Caco-2 (cell line): ENCODE measurements around the gene KRTAP19-5. TPM values are rescaled to one million over a fixed set of nuclear protein-coding genes. Genes with fewer than 3 reads are reported as not detected.
A peak's percentile ranks its signal among the peaks of the same experiment; 100 is the strongest.

ENCODE experiments used
- BruUV-seq: library from RNA; stranded (reverse); fragments of 400-500 nt; replicated peaks from 2 replicates; lab custom pipeline; 2021; lab: Mats Ljungman, UMichigan
- CTCF ChIA-PET: fragments of 300-600 bp; sonication (Branson Sonifier 250); formaldehyde crosslinking; loops from one replicate; lab custom pipeline; 2022; ENCODE audit warnings: antibody characterized with exemption; lab: Charles Lee
- POLR2A ChIA-PET: fragments of 300-600 bp; sonication (Branson Sonifier 250); formaldehyde crosslinking; loops from one replicate; lab custom pipeline; 2022; ENCODE audit warnings: antibody characterized with exemption; lab: Charles Lee
- DNase-seq, 2 experiments: peaks; one replicate each; pipeline versions ENCODE4 v3.0.0 to v3.0.0-alpha.2; 2020 to 2022
- H3K27me3 ChIP-seq: replicated peaks from 2 replicates; pipeline ENCODE4 v1.6.0; 2011; ENCODE audit warnings: low read length; ENCODE audit not compliant: control insufficient read depth, insufficient read depth
- H3K36me3 ChIP-seq: 2 replicates; pipeline ENCODE4 v1.5.1; 2011; ENCODE audit warnings: low read length; ENCODE audit not compliant: control insufficient read depth, insufficient read depth
- H3K4me1 ChIP-seq: fragments of 250-450 bp; sonication (Bioruptor Pico); 2 replicates; pipeline ENCODE4 v1.5.1; 2020; ENCODE audit warnings: mild to moderate bottlenecking
- H3K4me3 ChIP-seq: 2 replicates; pipeline ENCODE4 v1.5.1; 2011; ENCODE audit warnings: low read depth, mild to moderate bottlenecking, control low read depth, low read length
- H3K9me3 ChIP-seq: fragments of 250-450 bp; sonication (Bioruptor Pico); 2 replicates; pipeline ENCODE4 v1.5.1; 2020; ENCODE audit warnings: mild to moderate bottlenecking, moderate library complexity
- H3K27ac Mint-ChIP-seq: one replicate; pipeline ENCODE4 v1.8.0; 2022; ENCODE audit warnings: mixed read lengths; ENCODE audit not compliant: unreplicated experiment
- H3K27me3 Mint-ChIP-seq: one replicate; pipeline ENCODE4 v1.8.0; 2022; ENCODE audit warnings: mixed read lengths; ENCODE audit not compliant: insufficient read depth, unreplicated experiment
- H3K36me3 Mint-ChIP-seq: one replicate; pipeline ENCODE4 v1.8.0; 2022; ENCODE audit warnings: mild to moderate bottlenecking, mixed read lengths; ENCODE audit not compliant: insufficient read depth, unreplicated experiment
- H3K4me1 Mint-ChIP-seq: one replicate; pipeline ENCODE4 v1.8.0; 2022; ENCODE audit warnings: low read depth, mixed read lengths; ENCODE audit not compliant: unreplicated experiment
- H3K4me3 Mint-ChIP-seq: one replicate; pipeline ENCODE4 v1.8.0; 2022; ENCODE audit warnings: mild to moderate bottlenecking, moderate library complexity, mixed read lengths; ENCODE audit not compliant: unreplicated experiment
- H3K9me3 Mint-ChIP-seq: one replicate; pipeline ENCODE4 v1.8.0; 2022; ENCODE audit warnings: mixed read lengths; ENCODE audit not compliant: unreplicated experiment
- CTCF ChIP-seq, 2 experiments: fragments of 200-600 bp in 1 of 2; IDR thresholded peaks; 1 replicate in 1 of 2; 2 replicates in 1 of 2; pipeline versions ENCODE4 v1.5.1 to v1.8.0; 2011 to 2022; ENCODE audit warnings: antibody characterized with exemption in 1 of 2, control low read depth in 1 of 2, inconsistent platforms in 1 of 2, low read depth in 1 of 2, low read length in 1 of 2, mild to moderate bottlenecking in 1 of 2, moderate library complexity in 1 of 2; ENCODE audit not compliant: insufficient read depth in 1 of 2, severe bottlenecking in 1 of 2, unreplicated experiment in 1 of 2
- intact Hi-C: fragments of 100-400 bp; cut with micrococcal nuclease; formaldehyde crosslinking; loops from one replicate; pipeline ENCODE4 v1.10.0; 2022; ENCODE audit not compliant: unreplicated experiment
- total RNA-seq: library from RNA; stranded (reverse); gene quantifications from 2 replicates; pipeline ENCODE4 v1.2.3, GENCODE V29; 2022

The KRTAP19-5 gene
- total RNA-seq, 1 experiment from 2014 or later: not detected

- POLR2A ChIA-PET: no interaction called here
- H3K27ac Mint-ChIP-seq: no peak overlapping the region
- BruUV-seq: no TSS peak
- intact Hi-C loops: no loop called here
- CTCF ChIA-PET: no interaction called here
- TF ChIP-seq CTCF (IDR thresholded peaks at IDR 0.05; ENCODE audit: insufficient read depth in 1 of 2, low read depth in 1 of 2, low read length in 1 of 2, severe bottlenecking in 1 of 2, unreplicated experiment in 1 of 2): no peak
- no peaks in the 10 kb centered on the region for H3K4me1 Mint-ChIP-seq
- H3K9me3 ChIP-seq: no peaks in the 10 kb centered on the region
- no peak for DNase-seq
- H3K9me3 Mint-ChIP-seq: no peaks in the 10 kb centered on the region
- H3K36me3 Mint-ChIP-seq: no peaks in the 10 kb centered on the region
- H3K4me3 Mint-ChIP-seq: no peak overlapping the region
- H3K4me1 ChIP-seq: no peaks in the 10 kb centered on the region
- H3K27me3 ChIP-seq: no peaks in the 10 kb centered on the region
- H3K4me3 ChIP-seq: no peak overlapping the region
- peaks cover 9% of the 10 kb centered on the region for H3K27me3 Mint-ChIP-seq
- no peaks in the 10 kb centered on the region for H3K36me3 ChIP-seq
Observed at GRCh38 chr21:30478004-30478403, 23.9 kb downstream of the KRTAP19-5 start.

GRCh38 chr21:30468900-30469714 lies 32.8 kb downstream of the KRTAP19-5 start:
- DNase-seq: no peak
- Mint-ChIP-seq H3K36me3 (no peaks in the 10 kb centered on the region), H3K4me1 (peaks cover 7% of the 10 kb centered on the region), H3K4me3 (no peak overlapping the region), H3K27ac (no peak overlapping the region), H3K27me3 (peaks cover 7% of the 10 kb centered on the region), H3K9me3 (no peaks in the 10 kb centered on the region)
- ChIA-PET POLR2A (no interaction called here), CTCF (no interaction called here)
- Histone ChIP-seq H3K4me3 (no peak overlapping the region), H3K36me3 (no peaks in the 10 kb centered on the region), H3K27me3 (no peaks in the 10 kb centered on the region), H3K9me3 (no peaks in the 10 kb centered on the region), H3K4me1 (no peaks in the 10 kb centered on the region)
- no peak for TF ChIP-seq CTCF (IDR thresholded peaks at IDR 0.05; ENCODE audit: insufficient read depth in 1 of 2, low read depth in 1 of 2, low read length in 1 of 2, severe bottlenecking in 1 of 2, unreplicated experiment in 1 of 2)
- intact Hi-C loops: no loop called here
- BruUV-seq: no TSS peak

- no peaks in the 10 kb centered on the region for H3K4me1 Mint-ChIP-seq
- H3K27me3 Mint-ChIP-seq: peaks cover 3% of the 10 kb centered on the region
- intact Hi-C loops: loop anchor here (1.0 kb wide), 1 partner anchor 122 kb away; no protein-coding TSS in a partner anchor
- H3K27me3 ChIP-seq: no peaks in the 10 kb centered on the region
- TF ChIP-seq CTCF (IDR thresholded peaks at IDR 0.05; ENCODE audit: insufficient read depth in 1 of 2, low read depth in 1 of 2, low read length in 1 of 2, severe bottlenecking in 1 of 2, unreplicated experiment in 1 of 2): peak; percentile 34 to 62
- no peak overlapping the region for H3K27ac Mint-ChIP-seq
- H3K4me3 Mint-ChIP-seq: no peak overlapping the region
- DNase-seq: peak in 1 of 2 experiments; percentile 14
- no peaks in the 10 kb centered on the region for H3K9me3 Mint-ChIP-seq
- no peaks in the 10 kb centered on the region for H3K36me3 ChIP-seq
- no peaks in the 10 kb centered on the region for H3K4me1 ChIP-seq
- no TSS peak for BruUV-seq
- H3K4me3 ChIP-seq: no peak overlapping the region
- CTCF ChIA-PET: interaction anchor here (0.6 to 0.7 kb wide), 2 partner anchors 122 to 247 kb away, joined by 3 to 4 read pairs; partner anchors contain the start of gene CLDN8
- no peaks in the 10 kb centered on the region for H3K9me3 ChIP-seq
- no peaks in the 10 kb centered on the region for H3K36me3 Mint-ChIP-seq
- POLR2A ChIA-PET: no interaction called here
Observed at GRCh38 chr21:30463713-30464112, 38.2 kb downstream of the KRTAP19-5 start.

Other genes with a start within 250 kb of the KRTAP19-5 start
- gene KRTAP24-1, start 219.2 kb downstream of the KRTAP19-5 start, total RNA-seq: not detected in 2 replicates
- gene KRTAP25-1, start 212.6 kb downstream of the KRTAP19-5 start, total RNA-seq: not detected in 2 replicates
- gene KRTAP26-1, start 181.8 kb downstream of the KRTAP19-5 start, total RNA-seq: not detected in 2 replicates
- gene KRTAP27-1, start 164.4 kb downstream of the KRTAP19-5 start, total RNA-seq: not detected in 2 replicates
- gene KRTAP23-1, start 153.5 kb downstream of the KRTAP19-5 start, total RNA-seq: not detected in 2 replicates
- not detected in 2 replicates for gene KRTAP13-2, start 129.9 kb downstream of the KRTAP19-5 start, total RNA-seq
- not detected in 2 replicates for gene KRTAP13-1, start 106.1 kb downstream of the KRTAP19-5 start, total RNA-seq
- gene KRTAP13-3, start 76.2 kb downstream of the KRTAP19-5 start, total RNA-seq: not detected in 2 replicates
- gene KRTAP13-4, start 71.9 kb downstream of the KRTAP19-5 start, total RNA-seq: not detected in 2 replicates
- gene KRTAP15-1, start 61.9 kb downstream of the KRTAP19-5 start, total RNA-seq: not detected in 2 replicates
- not detected in 2 replicates for gene KRTAP19-1, start 21.8 kb downstream of the KRTAP19-5 start, total RNA-seq
- gene KRTAP19-2, start 14.7 kb downstream of the KRTAP19-5 start, total RNA-seq: not detected in 2 replicates
- gene KRTAP19-3, start 10.1 kb downstream of the KRTAP19-5 start, total RNA-seq: not detected in 2 replicates
- gene KRTAP19-4, start 5.0 kb downstream of the KRTAP19-5 start, total RNA-seq: not detected in 2 replicates
- not detected in 2 replicates for gene KRTAP19-6, start 39.7 kb upstream of the KRTAP19-5 start, total RNA-seq
- not detected in 2 replicates for gene KRTAP19-7, start 59.2 kb upstream of the KRTAP19-5 start, total RNA-seq
- gene KRTAP22-2, start 88.3 kb upstream of the KRTAP19-5 start, total RNA-seq: not detected in 2 replicates
- gene KRTAP6-3, start 90.3 kb upstream of the KRTAP19-5 start, total RNA-seq: not detected in 2 replicates
- gene KRTAP6-2, start 96.8 kb upstream of the KRTAP19-5 start, total RNA-seq: not detected in 2 replicates
- gene KRTAP22-1, start 98.9 kb upstream of the KRTAP19-5 start, total RNA-seq: not detected in 2 replicates
- not detected in 2 replicates for gene KRTAP6-1, start 111.8 kb upstream of the KRTAP19-5 start, total RNA-seq
- gene KRTAP20-1, start 114.3 kb upstream of the KRTAP19-5 start, total RNA-seq: not detected in 2 replicates
- not detected in 2 replicates for gene KRTAP20-4, start 118.5 kb upstream of the KRTAP19-5 start, total RNA-seq
- not detected in 2 replicates for gene KRTAP20-2, start 133.1 kb upstream of the KRTAP19-5 start, total RNA-seq
- gene KRTAP20-3, start 140.7 kb upstream of the KRTAP19-5 start, total RNA-seq: not detected in 2 replicates
- gene KRTAP21-3, start 216.6 kb upstream of the KRTAP19-5 start, total RNA-seq: not detected in 2 replicates
- not detected in 2 replicates for gene KRTAP21-2, start 245.1 kb upstream of the KRTAP19-5 start, total RNA-seq